HG03135 (cell line): Measurements from ENCODE around the gene WFDC11.
"Not testable (repeated sequence)": the region's sequence is repeated elsewhere in the genome, so short reads cannot be mapped to it uniquely, and the experiment has no call there.

Experiments used
- ATAC-seq: cut with Tn5 transposase; IDR thresholded peaks from one replicate; pipeline ENCODE4 v1.9.1; 2021; ENCODE audit warnings: mild to moderate bottlenecking, moderate library complexity; ENCODE audit not compliant: unreplicated experiment

The WFDC11 gene

DNA sequence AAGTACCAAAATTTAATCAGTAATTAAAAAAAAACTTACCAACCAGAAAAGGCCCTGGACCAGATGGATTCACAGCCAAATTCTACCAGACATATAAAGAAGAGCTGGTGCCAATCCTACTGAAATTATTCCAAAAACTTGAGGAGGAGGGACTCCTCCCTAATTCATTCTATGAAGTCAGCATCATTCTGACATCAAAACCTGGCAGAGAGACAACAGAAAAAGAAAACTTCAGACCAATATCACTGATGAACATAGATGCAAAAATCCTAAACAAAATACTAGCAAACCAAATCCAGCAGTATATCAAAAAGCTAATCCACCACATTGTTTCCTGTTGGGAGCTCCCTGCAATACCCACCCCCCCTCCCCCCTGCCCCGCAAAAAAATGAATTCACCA, at the start of gene WFDC11:
TSS of gene WFDC11 (minus strand) at position 101 of the 400 bp plus-strand sequence. CDS start 19,639 bp downstream, outside the sequence.
- no peak for ATAC-seq

DNA sequence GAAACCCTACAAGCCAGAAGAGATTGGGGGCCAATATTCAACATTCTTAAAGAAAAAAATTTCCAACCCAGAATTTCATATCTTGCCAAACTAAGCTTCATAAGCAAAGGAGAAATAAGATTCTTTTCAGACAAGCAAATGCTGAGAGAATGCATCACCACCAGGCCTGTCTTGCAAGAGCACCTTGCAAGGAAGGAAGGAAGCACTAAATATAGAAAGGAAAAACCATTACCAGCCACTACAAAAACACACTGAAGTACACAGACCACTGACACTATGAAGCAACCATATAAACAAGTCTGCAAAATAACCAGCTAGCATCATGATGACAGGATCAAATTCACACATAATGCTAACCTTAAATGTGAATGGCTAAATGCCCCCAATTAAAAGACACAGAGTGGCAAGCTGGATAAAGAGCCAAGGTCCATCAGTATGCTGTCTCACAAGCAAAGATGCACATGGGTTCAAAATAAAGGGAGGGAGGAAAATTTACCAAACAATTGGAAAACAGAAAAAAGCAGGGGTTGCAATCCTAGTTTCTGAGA, 46.2 kb upstream of the WFDC11 start:
- ATAC-seq, result not testable (repeated sequence)

DNA sequence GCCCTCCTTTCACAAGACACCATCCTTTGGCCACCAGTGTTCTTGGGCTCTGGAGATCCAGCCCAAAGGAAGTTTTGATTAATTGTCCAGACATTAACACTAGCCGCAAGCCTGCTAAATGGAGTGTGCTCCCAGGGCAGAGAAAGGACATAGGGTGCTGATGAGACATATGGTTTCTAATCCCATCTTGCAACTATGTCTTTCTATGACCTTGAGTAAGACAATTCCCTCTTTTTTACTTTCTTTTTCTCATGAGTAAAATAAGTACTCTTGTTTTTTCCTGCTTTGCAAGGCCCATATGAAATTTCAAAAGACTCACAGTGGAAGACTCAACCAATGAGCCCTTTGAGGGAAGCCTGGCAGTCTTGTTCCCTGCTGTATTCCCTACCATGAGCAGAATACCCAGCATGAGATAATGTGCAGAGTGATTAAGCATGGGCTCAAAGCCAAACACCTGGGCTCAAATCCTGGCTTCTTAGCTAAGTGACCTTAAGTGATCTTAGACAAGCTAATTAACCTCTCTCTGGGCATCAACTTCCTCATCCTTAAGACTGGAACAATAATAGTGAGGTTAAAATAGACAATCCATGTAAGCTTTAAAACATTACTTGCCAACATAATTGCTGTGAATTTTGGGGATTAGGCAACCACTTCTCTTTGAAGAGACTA, 35.1 kb upstream of the WFDC11 start, which contains the start of gene WFDC10B:
TSS of gene WFDC10B (minus strand) at position 51 of the 669 bp plus-strand sequence. CDS start 19,027 bp downstream, outside the sequence.
- ATAC-seq, result no peak

DNA sequence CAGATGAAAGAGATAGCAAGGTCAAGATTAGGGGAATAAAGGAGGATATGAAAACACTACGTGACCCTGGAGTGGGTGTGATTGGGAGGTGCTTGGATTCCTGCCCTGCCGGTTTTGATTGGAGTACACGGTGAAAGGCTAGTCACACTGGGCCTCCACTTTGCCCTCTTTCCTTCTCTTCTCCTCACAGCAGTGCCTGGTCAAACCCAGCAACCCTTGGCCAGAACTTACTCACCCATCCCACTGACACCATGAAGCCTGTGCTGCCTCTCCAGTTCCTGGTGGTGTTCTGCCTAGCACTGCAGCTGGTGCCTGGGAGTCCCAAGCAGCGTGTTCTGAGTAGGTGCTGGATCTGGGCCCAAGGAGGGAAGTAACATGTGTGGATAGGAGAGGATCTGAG, 31.8 kb upstream of the WFDC11 start, which contains the start of gene WFDC13:
TSS of gene WFDC13 (plus strand) at position 166 of the 400 bp plus-strand sequence. CDS start at position 252, 86 bp downstream.
- no peak for ATAC-seq

DNA sequence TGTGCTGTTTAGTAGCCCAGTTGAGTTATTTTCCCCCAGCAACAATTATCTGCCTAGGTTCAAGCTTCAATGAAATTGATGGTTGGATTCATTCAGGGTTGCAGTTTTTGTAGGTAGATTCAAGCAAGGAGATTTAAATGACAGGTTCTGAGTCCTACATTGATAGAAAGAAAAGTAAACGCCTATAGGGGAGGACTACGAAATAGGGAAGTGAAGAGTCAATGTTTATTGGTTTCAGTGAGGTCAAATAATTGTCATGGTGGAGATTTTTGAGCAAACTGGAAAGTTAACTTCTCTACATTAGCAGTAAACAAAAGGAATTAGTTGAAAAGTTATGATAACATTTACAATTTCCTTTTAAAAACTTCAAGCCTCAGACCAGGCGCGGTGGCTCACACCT, 31.1 kb upstream of the WFDC11 start:
- no peak for ATAC-seq

DNA sequence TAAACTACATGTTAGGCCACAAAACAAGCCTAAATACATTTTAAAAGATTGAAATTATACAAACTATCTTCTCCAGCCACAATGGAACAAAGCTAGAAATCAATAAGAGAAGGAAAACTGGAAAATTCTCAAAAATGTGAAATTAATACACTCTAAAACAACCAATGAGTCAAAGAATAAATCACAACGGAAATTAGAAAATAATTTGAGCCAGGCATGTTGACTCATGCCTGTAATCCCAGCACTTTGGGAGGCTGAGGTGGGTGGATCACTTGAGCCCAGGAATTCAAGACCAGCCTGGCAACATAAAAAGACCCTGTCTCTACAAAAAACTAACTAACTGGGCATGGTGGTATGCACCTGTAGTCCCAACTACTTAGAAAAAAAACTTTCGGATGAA, 25.5 kb upstream of the WFDC11 start:
- no peak for ATAC-seq

DNA sequence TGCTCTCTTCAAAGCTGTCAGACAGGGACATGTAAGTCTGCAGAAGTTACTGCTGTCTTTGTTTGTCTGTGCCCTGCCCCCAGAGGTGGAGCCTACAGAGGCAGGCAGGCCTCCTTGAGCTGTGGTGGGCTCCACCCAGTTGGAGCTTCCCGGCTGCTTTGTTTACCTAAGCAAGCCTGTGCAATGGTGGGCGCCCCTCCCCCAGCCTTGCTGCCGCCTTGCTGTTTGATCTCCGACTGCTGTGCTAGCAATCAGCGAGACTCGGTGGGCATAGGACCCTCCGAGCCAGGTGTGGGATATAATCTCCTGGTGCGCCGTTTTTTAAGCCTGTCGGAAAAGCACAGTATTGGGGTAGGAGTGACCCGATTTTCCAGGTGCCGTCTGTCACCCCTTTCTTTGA, 23.3 kb upstream of the WFDC11 start:
- not testable (repeated sequence) for ATAC-seq

DNA sequence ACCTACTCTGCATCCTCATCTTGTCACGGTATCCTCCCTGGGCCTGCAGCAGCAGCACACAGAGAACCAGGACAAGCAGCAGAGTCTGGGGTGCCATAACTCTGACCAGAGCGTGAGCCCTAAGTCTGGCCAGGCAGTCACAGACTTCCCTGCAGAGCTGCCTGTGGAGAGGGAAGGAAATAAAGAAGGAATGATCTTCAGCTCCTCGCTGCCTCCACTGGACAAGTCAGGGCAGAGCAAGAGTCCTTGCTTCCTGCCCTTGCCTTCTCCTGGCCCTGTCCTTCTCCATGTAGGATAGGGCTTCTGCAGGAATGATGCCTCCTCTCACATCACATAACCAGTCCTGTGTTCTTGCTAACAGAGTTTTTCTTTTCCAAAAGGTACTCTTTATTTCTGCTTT, 15.9 kb upstream of the WFDC11 start:
- ATAC-seq, result no peak

DNA sequence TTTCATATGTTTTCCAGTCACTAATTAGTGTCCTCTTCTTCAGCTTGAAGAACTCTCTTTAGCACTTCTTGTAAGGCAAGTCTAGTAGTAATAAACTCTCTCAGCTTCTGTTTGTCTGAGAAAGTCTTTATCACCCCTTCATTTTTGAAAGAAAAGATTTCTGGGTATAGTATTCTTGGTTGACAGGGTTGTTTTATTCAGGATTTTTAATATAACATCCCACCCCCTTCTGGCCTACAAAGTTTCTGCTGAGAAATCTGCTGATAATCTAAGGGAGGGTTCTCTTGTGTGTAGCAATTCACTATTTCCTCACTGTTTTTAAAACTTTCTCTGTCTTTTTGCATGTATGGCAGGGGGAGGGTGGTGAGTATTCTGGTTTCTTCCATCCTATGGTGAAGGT, 9.6 kb upstream of the WFDC11 start:
- no peak for ATAC-seq

DNA sequence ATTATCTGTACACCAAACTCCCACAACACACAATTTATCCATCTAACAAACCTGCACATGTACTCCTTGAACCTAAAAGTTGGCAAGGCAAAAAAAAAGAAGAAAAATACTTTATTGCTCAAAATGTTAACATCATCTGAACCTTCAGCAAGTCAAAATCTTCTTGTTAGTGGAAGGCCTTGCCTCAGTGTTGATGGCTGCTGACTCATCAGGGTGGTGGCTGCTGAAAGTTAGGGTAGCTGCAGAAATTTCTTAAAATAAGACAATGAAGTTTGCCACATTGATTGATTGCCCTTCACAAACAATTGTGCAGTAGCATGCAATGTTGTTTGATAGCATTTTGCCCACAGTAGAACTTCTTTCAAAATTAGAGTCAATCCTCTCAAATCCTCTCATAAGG, 2.7 kb upstream of the WFDC11 start:
- no peak for ATAC-seq

DNA sequence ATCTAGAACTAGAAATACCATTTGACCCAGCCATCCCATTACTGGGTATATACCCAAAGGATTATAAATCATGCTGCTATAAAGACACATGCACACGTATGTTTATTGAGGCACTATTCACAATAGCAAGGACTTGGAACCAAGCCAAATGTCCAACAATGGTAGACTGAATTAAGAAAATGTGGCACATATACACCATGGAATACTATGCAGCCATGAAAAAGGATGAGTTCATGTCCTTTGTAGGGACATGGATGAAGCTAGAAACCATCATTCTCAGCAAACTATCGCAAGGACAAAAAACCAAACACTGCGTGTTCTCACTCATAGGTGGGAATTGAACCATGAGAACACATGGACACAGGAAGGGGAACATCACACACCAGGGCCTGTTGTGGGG, 13.0 kb downstream of the WFDC11 start:
- ATAC-seq, result not testable (repeated sequence)

DNA sequence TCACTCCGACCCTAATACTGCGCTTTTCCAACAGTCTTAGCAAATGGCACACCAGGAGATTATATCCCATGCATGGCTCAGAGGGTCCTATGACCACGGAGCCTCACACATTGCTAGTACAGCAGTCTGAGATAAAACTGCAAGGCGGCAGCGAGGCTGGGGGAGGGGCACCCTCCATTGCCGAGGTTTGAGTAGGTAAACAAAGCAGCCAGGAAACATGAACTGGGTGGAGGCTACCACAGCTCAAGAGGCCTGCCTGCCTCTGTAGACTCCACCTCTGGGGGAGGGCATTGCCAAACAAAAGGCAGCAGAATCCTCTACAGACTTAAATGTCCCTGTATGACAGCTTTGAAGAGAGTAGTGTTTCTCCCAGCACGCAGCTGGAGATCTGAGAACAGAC, 18.3 kb downstream of the WFDC11 start:
- ATAC-seq, result not testable (repeated sequence)

DNA sequence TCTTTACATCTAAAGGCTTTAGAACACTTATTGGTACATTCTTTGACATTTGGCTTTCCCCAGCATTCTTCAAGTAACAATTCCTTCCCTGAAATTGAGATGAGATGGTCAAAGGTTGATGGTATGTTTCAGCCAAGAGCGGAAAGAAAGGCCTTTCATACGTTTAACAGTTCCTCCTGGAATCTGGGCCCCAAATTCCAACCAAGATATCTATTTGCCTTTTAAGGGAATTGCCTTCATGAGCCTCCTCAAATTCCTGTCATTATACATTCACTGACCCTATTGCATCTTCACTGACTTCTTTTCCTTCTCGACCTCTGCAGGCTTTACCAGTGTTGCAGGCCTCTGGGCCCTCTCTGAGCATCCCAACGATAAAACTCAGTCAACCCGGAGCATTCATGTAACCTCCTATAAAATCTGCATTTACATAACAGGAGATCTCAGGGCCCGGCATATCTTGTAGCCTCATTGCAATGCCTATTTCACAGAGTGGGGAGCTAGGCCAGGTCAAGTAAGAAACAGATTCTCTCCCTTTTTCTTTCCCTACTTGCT, 20.7 kb downstream of the WFDC11 start:
- no peak for ATAC-seq

DNA sequence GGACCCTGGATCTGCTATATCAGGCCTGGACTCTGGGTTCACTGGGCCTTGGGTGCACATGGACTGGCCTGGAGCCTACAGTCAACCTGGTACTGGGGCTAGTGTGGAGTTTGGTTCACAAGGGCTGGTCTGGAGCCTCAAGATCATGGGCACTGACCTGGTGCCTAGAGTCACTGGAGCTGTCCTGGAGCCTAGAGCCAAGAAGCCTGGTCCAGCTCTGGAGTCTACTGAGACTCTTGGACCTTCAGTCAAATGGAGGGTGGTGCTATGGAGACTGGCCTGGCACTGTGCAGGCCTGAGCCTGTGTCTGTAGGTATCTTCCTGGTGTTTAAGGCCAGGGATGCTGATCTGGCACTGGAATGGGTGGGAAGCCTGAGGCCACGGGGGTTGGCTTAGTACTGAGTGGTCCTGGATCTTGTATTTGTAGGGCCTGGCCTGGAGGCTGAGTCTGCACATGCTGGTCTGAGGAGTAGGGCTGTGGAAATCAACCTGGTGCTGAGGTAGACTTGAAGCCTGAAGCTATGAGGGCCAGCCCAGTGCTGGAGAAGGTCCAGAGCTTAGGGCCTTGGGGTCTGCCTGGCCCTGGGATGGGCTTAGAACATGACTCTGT, 22.5 kb downstream of the WFDC11 start:
- ATAC-seq, result no peak

DNA sequence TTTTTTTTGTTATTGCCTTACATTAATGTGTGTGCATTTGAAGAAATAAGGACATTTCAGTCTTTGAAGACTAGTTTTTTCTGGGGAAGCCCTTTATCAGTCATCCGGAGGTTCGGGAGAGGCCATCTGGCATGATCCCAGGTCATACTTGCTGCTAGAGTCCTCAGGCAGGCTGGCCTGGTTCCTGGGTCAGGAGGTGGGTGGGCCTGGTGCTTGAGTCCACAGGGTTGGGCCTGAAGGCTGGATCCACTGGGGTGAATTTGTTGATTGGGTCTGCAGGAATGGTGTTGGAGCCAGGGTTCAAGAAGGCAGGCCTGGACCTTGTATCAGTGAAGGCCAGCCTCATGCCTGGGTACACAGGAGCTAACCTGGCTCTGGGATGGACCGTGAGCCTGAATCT, 23.2 kb downstream of the WFDC11 start:
- no peak for ATAC-seq

DNA sequence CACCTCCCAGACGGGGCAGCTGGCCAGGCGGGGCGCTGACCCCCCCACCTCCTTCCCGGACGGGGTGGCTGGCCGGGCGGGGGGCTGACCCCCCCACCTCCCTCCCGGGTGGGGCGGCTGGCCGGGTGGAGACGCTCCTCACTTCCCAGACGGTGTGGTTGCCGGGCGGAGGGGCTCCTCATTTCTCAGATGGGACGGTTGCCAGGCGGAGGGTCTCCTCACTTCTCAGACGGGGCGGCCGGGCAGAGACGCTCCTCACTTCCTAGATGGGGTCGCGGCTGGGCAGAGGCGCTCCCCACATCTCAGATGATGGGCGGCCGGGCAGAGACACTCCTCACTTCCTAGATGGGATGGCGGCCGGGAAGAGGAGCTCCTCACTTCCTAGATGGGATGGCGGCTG, 24.2 kb downstream of the WFDC11 start:
- not testable (repeated sequence) for ATAC-seq

DNA sequence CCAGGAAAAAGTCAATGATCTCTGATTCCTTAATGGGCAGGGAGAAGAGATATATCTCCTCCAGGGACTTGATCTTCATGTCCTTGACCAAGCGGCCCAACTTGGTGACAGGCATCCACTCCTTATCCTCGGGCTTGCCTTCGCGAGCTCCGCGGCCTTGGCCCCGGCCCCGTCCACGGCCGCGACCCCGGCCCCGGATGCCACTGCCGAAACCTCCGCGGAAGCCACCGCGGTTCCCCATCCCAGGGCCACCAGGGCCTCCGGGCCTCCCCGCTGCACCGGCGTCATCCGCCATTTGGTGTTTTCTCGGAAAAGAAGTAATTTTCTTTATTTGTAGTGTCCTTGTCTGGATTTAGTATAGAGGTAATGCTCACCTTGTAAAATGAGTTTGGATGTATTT, 29.0 kb downstream of the WFDC11 start:
- ATAC-seq, result not testable (repeated sequence)

DNA sequence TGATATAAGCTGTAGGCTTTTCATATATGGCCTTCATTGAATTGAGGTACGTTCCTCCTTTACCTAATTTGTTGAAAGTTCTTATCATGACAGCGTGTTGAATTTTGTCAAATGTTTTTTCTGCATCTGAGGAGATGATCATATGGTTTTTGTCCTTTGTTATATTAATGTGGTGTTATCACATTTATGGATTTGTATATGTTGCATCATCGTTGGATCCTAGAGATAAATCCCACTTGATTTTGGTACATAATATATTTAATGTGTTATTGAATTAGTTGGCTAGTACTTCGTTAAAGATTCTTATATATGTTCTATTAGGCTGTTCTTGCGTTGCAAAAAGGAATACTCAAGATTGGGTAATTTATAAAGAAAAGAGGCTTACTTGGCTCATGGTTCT, 30.4 kb downstream of the WFDC11 start:
- no peak for ATAC-seq

DNA sequence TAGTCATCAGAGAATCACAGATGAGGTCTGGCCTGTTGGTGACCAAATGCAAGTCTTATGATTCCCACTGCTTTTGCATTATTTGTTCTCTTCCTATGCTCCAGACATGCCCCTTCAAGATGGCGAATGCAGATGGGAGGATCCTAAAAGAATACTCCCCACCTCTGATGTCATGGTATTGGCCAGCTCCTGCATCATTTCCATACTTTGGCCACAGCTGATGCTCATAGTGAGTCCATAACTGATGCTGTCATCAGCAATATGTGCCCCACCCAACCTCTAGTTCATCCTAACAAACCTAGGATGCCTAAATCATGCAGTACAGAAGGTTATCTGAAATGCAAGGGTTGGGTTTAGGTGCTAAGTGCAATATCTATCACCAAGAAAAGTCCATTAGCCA, 33.5 kb downstream of the WFDC11 start:
- ATAC-seq, result no peak

DNA sequence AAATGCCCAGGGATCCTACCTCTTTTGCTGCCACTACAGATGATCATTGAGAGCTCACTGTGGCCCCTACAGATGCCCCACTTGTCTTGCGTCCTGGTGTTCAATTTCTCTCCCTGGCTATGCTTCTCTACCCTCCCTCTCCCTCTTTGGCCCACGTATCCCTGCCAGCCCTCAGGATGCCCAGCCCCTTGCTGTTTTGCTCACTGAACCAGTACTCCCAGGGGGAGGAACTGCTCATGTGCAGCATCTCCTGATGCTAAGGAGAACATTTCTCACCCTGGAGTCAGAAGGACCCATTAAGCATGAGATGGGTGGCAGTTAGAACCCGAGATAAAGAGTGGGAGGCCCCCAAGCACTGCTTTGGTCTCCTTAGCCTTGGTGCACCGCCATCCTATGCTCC, 38.9 kb downstream of the WFDC11 start, which contains the start of gene WFDC9:
TSS of gene WFDC9 (minus strand) at position 101 of the 400 bp plus-strand sequence. CDS start 21,103 bp downstream, outside the sequence.
- ATAC-seq, result no peak

DNA sequence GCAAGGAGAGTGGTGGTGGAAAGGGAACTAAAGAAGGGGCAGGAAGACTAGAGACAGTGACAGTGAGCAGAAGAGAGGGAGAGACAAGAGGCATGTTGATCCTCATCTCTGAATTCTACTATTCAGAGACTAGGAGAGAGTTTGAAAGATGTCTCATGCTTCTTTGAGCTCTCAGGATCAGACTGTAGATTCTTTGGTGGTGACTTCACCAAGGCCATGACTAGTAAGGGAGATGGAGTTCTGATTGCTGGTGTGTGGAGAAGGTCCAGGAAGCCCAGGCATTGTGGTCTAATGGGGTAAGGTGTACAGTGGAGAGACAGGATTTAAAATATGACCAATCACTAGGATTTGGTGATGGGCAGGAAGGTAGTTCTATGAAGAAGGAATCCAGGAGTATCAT, 39.7 kb downstream of the WFDC11 start:
- no peak for ATAC-seq
